ENCODE measurements around the gene EEF1AKMT1. TPM values are rescaled to one million over a fixed set of nuclear protein-coding genes. Genes with fewer than 3 reads are reported as not detected.

EEF1AKMT1 gene
- total and polyA plus RNA-seq, 2 donors (not counting 1 experiment from before 2014, with no cell fraction given) = 2.9 to 4.9 TPM

- POLR2A ChIA-PET = no interaction called here
- TF ChIP-seq EZH2 (IDR thresholded peaks at IDR 0.05; ENCODE audit: borderline replicate concordance, insufficient read depth, low read depth, low read length, poor library complexity, severe bottlenecking) (no peak), CTCF (IDR thresholded peaks at IDR 0.05) (no peak)
Observed at GRCh38 chr13:20713014-20713376, 60.8 kb downstream of the EEF1AKMT1 start.

GRCh38 chr13:20711301-20712044, 62.3 kb downstream of the EEF1AKMT1 start:
- no peaks in the 10 kb centered on the region for H3K79me2 ChIP-seq (ENCODE audit: control insufficient read depth, insufficient read depth, low read length)
- H3K4me3 ChIP-seq (ENCODE audit: control extremely low read depth in 1 of 5, extremely low read depth in 1 of 5, insufficient read depth in 1 of 5, low read depth in 2 of 5, low read length in 4 of 5) = no peak overlapping the region
- 93% methylated on average over 8 of the region's 13 CpGs for WGBS (ENCODE audit: insufficient coverage)
- intact Hi-C loops (cut with micrococcal nuclease) = loop anchor here (1.0 kb wide), 4 partner anchors 7 to 216 kb away; no protein-coding TSS in a partner anchor
- no peak overlapping the region for H3K27ac Mint-ChIP-seq
- H3K27me3 ChIP-seq (replicated peaks in 1 of 4; ENCODE audit: control extremely low read depth in 1 of 4, control insufficient read depth in 3 of 4, insufficient read depth in 4 of 4, low read length in 3 of 4) = peaks cover 0 to 4% (median 0%) of the 10 kb centered on the region in 4 experiments
- H3K9me3 Mint-ChIP-seq (ENCODE audit: insufficient read depth) = no peaks in the 10 kb centered on the region
- no peaks in the 10 kb centered on the region for H4K20me1 ChIP-seq (ENCODE audit: control insufficient read depth, insufficient read depth, low read length, poor library complexity, severe bottlenecking)
- no peak overlapping the region for H2AFZ ChIP-seq (ENCODE audit: insufficient read depth, low read depth, low read length, poor library complexity, severe bottlenecking)
- no peak overlapping the region for H3K4me3 Mint-ChIP-seq
- peaks cover 7% of the 10 kb centered on the region for H3K4me1 Mint-ChIP-seq
- ATAC-seq (ENCODE audit: low read depth) = no peak
- POLR2A ChIA-PET = no interaction called here
- no peak overlapping the region for H3K9ac ChIP-seq (ENCODE audit: low read length)
- H3K4me2 ChIP-seq (replicated peaks; ENCODE audit: low read depth, low read length, poor library complexity, severe bottlenecking) = no peak overlapping the region
- no peak overlapping the region for H3K27ac ChIP-seq (ENCODE audit: low read length in 2 of 2)
- peaks cover 8% of the 10 kb centered on the region for H3K27me3 Mint-ChIP-seq
- peak; percentile 26 for DNase-seq
- CTCF ChIA-PET = interaction anchor here (0.7 to 5.3 kb wide), 13 partner anchors 8 to 725 kb away, joined by 3 to 35 read pairs (median 5); partner anchors contain the start of gene IL17D
- no peaks in the 10 kb centered on the region for H3K9me3 ChIP-seq (ENCODE audit: control extremely low read depth in 1 of 3, control insufficient read depth in 2 of 3, insufficient read depth in 1 of 3, low read length in 2 of 3)
- peaks cover 0 to 8% of the 10 kb centered on the region in 2 donors for H3K4me1 ChIP-seq (ENCODE audit: control insufficient read depth in 2 of 2, insufficient read depth in 2 of 2, low read length in 2 of 2)
- TF ChIP-seq CTCF (IDR thresholded peaks at IDR 0.05) (no peak), EZH2 (IDR thresholded peaks at IDR 0.05; ENCODE audit: borderline replicate concordance, insufficient read depth, low read depth, low read length, poor library complexity, severe bottlenecking) (no peak)
- H3K36me3 ChIP-seq (replicated peaks in 1 of 2; ENCODE audit: control extremely low read depth in 1 of 2, control insufficient read depth in 1 of 2, extremely low read depth in 1 of 2, insufficient read depth in 2 of 2, low read length in 1 of 2) = no peaks in the 10 kb centered on the region

More at GRCh38 chr13:20713014-20713376, 60.8 kb downstream of the EEF1AKMT1 start:
- Mint-ChIP-seq H3K27ac (no peak overlapping the region), H3K27me3 (peaks cover 8% of the 10 kb centered on the region), H3K9me3 (ENCODE audit: insufficient read depth) (no peaks in the 10 kb centered on the region), H3K4me1 (peaks cover 7% of the 10 kb centered on the region), H3K4me3 (no peak overlapping the region)
- Histone ChIP-seq H3K36me3 (replicated peaks in 1 of 2; ENCODE audit: control extremely low read depth in 1 of 2, control insufficient read depth in 1 of 2, extremely low read depth in 1 of 2, insufficient read depth in 2 of 2, low read length in 1 of 2) (no peaks in the 10 kb centered on the region), H3K4me2 (replicated peaks; ENCODE audit: low read depth, low read length, poor library complexity, severe bottlenecking) (peak overlapping the region; percentile 26), H3K27ac (ENCODE audit: low read length in 2 of 2) (no peak overlapping the region), H3K27me3 (replicated peaks in 1 of 4; ENCODE audit: control extremely low read depth in 1 of 4, control insufficient read depth in 3 of 4, insufficient read depth in 4 of 4, low read length in 3 of 4) (peaks cover 0 to 4% (median 0%) of the 10 kb centered on the region in 4 experiments), H2AFZ (ENCODE audit: insufficient read depth, low read depth, low read length, poor library complexity, severe bottlenecking) (peak overlapping the region; percentile 48), H3K4me3 (ENCODE audit: control extremely low read depth in 1 of 5, extremely low read depth in 1 of 5, insufficient read depth in 1 of 5, low read depth in 2 of 5, low read length in 4 of 5) (no peak overlapping the region), H3K9ac (ENCODE audit: low read length) (no peak overlapping the region), H3K9me3 (ENCODE audit: control extremely low read depth in 1 of 3, control insufficient read depth in 2 of 3, insufficient read depth in 1 of 3, low read length in 2 of 3) (no peaks in the 10 kb centered on the region), H3K79me2 (ENCODE audit: control insufficient read depth, insufficient read depth, low read length) (no peaks in the 10 kb centered on the region), H3K4me1 (ENCODE audit: control insufficient read depth in 2 of 2, insufficient read depth in 2 of 2, low read length in 2 of 2) (peaks cover 0 to 8% of the 10 kb centered on the region in 2 donors), H4K20me1 (ENCODE audit: control insufficient read depth, insufficient read depth, low read length, poor library complexity, severe bottlenecking) (no peaks in the 10 kb centered on the region)
- 88% methylated on average over 10 of the region's 11 CpGs for WGBS (ENCODE audit: insufficient coverage)
- CTCF ChIA-PET = interaction anchor here (1.3 to 5.3 kb wide), 2 partner anchors 10 to 116 kb away, joined by 6 to 35 read pairs; no protein-coding TSS in a partner anchor
- no peak for ATAC-seq (ENCODE audit: low read depth)
- intact Hi-C loops (cut with micrococcal nuclease) = no loop called here
- no peak for DNase-seq

All from B cell (primary cell).